ENCODE data around the gene CACNB4. TPM values are rescaled to one million over a fixed set of nuclear protein-coding genes. Genes with fewer than 3 reads are reported as not detected.

The CACNB4 gene
- total and polyA plus RNA-seq, 5 donors, result 0.25 to 1.5 (median 0.86) TPM

DNA sequence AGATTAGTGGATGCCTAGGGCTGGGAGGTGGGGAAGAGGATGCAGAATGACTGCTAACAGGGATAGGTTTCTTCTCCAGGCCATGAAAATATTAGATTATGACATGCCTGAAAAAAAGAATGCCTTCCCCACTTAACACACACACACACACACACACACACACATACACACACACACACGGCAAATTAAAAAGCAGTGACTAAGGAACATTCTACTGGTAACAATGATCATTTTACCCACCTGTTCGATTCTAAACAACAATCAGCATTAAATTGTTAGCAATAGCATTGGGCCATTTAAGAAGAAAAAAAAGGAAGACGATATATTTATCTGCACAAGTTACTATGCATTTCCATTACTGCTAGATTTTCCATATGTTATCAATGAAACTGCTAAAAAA lies 10.8 kb downstream of the CACNB4 start:
- Histone ChIP-seq H3K9me3 (ENCODE audit: control insufficient read depth, low read length) (no peaks in the 10 kb centered on the region), H3K4me1 (ENCODE audit: control insufficient read depth, insufficient read depth, low read length) (no peaks in the 10 kb centered on the region), H3K27me3 (ENCODE audit: control insufficient read depth, insufficient read depth) (no peaks in the 10 kb centered on the region), H3K27ac (ENCODE audit: low read length) (no peak overlapping the region), H3K4me3 (ENCODE audit: low read length) (no peak overlapping the region)
- WGBS, result 72% methylated on average over 3 of the region's 3 CpGs
- intact Hi-C loops (cut with DNase I), result no loop called here
- ATAC-seq (no peak), DNase-seq (no peak)

DNA sequence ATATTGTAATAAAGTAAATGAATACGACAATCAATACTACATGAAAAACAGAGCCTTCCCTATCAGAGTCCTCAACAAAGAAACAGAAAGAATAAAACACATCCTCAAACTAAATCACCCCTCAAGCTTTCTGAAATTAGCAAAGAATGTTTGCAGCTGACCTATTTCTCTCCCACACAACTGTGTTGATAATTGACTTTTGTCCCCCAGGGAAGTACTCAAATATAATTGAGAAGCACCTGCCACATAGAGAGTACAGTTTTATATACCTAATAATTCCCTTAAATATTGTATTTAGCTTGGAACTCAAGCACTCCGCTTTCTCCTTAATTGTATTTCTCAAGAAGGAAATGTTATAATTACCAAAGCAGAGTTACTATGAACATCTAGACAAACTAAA lies 12.6 kb downstream of the CACNB4 start:
- Histone ChIP-seq H3K4me1 (ENCODE audit: control insufficient read depth, insufficient read depth, low read length) (no peaks in the 10 kb centered on the region), H3K27ac (ENCODE audit: low read length) (no peak overlapping the region), H3K4me3 (ENCODE audit: low read length) (no peak overlapping the region), H3K27me3 (ENCODE audit: control insufficient read depth, insufficient read depth) (no peaks in the 10 kb centered on the region), H3K9me3 (ENCODE audit: control insufficient read depth, low read length) (no peaks in the 10 kb centered on the region)
- 95% methylated on average over 2 of the region's 2 CpGs for WGBS
- intact Hi-C loops (cut with DNase I), result no loop called here
- ATAC-seq (no peak), DNase-seq (no peak)

DNA sequence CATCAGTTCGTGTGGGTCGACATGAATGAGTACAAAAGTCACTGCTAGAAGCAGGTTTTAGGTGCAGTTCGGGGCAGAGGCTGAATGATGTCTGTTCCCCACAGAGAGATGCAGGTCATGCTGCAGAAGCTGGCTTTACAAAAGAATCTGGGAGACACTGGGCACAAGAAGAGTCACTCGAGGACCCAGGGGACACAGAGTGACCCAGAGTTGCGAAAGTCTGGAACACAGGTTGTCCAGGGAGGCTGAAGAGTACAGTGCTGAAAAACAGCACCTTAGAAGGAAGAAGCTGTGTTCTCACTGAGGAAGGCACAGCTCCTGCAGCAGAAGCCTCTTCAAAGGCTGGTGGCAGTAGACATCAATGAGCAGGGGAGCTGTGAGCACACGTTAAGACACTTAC lies 14.8 kb downstream of the CACNB4 start:
- no peaks in the 10 kb centered on the region for H3K9me3 ChIP-seq (ENCODE audit: control insufficient read depth, low read length)
- 86% methylated on average over 6 of the region's 6 CpGs for WGBS
- intact Hi-C loops (cut with DNase I), result no loop called here
- H3K27me3 ChIP-seq (ENCODE audit: control insufficient read depth, insufficient read depth), result no peaks in the 10 kb centered on the region
- no peak overlapping the region for H3K27ac ChIP-seq (ENCODE audit: low read length)
- no peak overlapping the region for H3K4me3 ChIP-seq (ENCODE audit: low read length)
- no peaks in the 10 kb centered on the region for H3K4me1 ChIP-seq (ENCODE audit: control insufficient read depth, insufficient read depth, low read length)
- no peak for DNase-seq
- no peak for ATAC-seq

DNA sequence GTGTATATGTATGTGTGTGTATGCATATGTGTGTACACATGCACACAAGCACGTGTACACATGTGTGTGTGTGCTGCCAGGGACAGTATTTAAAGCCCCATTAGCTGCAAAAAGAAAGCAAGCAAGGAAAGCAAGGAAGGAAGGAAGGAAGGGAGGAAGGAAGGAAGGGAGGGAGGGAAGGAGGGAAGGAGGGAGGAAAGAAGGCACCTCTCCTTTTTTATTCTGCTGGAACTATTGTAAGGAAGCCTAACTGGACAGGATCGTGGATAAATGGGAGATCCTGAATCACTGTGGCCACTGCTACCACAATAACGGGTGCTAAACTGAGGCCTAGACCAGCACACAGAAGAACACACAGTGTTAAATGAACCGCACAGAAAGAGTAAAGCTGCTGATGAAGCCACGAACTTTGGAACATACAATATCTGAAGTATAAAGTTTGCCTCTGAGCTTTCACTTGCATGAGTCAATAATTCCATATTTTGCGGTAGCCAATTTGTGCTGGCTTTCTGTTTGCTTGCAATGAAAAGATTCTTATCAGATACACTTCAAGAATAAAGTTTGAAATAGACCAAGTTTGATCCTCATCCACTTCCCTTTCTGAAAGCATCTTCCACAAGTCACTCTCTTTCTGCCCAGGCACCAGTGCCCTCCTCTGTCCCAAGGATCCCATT lies 15.5 kb downstream of the CACNB4 start:
- WGBS, result 83% methylated on average over 6 of the region's 6 CpGs
- intact Hi-C loops (cut with DNase I), result no loop called here
- ATAC-seq (no peak), DNase-seq (no peak)
- H3K9me3 ChIP-seq (ENCODE audit: control insufficient read depth, low read length), result no peaks in the 10 kb centered on the region
- no peaks in the 10 kb centered on the region for H3K27me3 ChIP-seq (ENCODE audit: control insufficient read depth, insufficient read depth)
- no peak overlapping the region for H3K27ac ChIP-seq (ENCODE audit: low read length)
- no peak overlapping the region for H3K4me3 ChIP-seq (ENCODE audit: low read length)
- no peaks in the 10 kb centered on the region for H3K4me1 ChIP-seq (ENCODE audit: control insufficient read depth, insufficient read depth, low read length)

DNA sequence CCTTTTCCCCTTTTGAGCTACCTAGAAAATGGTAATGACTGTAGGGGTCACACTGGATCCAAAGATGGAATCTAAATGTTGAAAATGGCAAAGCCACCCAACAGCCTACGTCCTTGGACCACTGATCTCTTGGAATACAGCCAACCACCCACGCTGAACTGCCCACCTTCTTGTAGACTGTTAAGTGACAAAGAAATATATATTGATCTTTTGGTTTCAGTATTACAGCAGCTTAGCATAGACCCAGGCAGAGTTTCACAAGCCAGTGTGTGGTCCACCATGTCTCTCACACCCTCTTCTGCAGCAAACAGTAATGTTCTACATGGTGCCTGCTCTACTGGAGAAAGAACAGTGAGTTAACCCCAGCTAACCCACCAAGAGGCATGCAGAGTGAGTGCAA lies 20.2 kb downstream of the CACNB4 start:
- no peak for ATAC-seq
- intact Hi-C loops (cut with DNase I), result no loop called here
- no peak for DNase-seq
- no peaks in the 10 kb centered on the region for H3K27me3 ChIP-seq (ENCODE audit: control insufficient read depth, insufficient read depth)
- no peaks in the 10 kb centered on the region for H3K9me3 ChIP-seq (ENCODE audit: control insufficient read depth, low read length)
- WGBS, result 76% methylated on average over 2 of the region's 2 CpGs
- H3K4me3 ChIP-seq (ENCODE audit: low read length), result no peak overlapping the region
- H3K27ac ChIP-seq (ENCODE audit: low read length), result no peak overlapping the region
- peaks cover 2% of the 10 kb centered on the region for H3K4me1 ChIP-seq (ENCODE audit: control insufficient read depth, insufficient read depth, low read length)

DNA sequence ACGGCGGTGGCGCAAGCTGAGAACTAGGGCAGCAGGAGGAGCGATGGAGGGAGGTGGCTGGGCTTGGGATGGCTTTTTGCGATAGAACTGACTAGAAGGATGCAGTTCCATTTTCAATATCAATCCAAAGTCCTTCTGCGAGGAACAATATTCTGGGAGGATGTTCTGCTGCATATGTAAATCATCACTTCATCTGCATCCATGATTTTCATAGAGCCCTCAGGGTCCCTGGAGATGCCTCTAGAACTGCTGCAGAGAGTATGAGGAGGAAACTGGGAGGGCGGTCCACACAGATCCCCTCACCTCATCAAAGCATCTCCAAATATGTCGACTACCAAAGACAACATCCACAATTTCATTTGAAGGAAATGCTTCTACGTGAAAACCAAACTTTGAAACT lies 20.8 kb downstream of the CACNB4 start:
- Histone ChIP-seq H3K4me3 (ENCODE audit: low read length) (no peak overlapping the region), H3K27me3 (ENCODE audit: control insufficient read depth, insufficient read depth) (no peaks in the 10 kb centered on the region), H3K9me3 (ENCODE audit: control insufficient read depth, low read length) (no peaks in the 10 kb centered on the region), H3K4me1 (ENCODE audit: control insufficient read depth, insufficient read depth, low read length) (peaks cover 2% of the 10 kb centered on the region), H3K27ac (ENCODE audit: low read length) (no peak overlapping the region)
- WGBS, result 96% methylated on average over 9 of the region's 9 CpGs
- DNase-seq (no peak), ATAC-seq (no peak)
- intact Hi-C loops (cut with DNase I), result no loop called here

DNA sequence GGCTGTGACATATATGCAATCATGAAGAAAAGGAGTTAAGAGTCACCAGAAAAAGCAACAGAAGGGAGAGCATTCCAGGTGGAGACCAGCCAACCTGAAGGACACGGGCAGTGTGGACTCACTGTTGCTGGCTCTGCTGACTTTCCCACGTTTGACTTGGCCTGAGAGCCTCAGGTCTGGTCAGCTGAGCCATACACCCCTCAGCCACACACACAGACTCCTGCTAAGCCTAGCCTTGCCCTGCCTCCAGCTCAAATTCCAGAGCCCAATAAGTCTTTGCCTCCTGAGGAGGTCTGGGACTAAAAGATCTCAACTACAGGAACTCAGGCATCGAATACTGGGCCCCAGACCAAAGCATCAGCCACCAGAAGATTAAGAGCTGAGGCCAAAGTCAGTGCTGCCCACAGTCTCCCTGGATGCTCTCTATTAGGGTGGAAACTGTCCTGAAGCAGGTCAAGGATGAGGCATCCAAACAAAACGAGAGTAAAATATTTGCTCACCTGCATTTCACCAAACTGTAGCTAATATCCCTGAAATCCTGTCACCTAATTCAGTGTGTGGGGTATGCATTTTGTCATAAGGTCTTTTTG lies 23.3 kb downstream of the CACNB4 start:
- H3K27ac ChIP-seq (ENCODE audit: low read length), result no peak overlapping the region
- 42% methylated on average over 4 of the region's 4 CpGs for WGBS

DNA sequence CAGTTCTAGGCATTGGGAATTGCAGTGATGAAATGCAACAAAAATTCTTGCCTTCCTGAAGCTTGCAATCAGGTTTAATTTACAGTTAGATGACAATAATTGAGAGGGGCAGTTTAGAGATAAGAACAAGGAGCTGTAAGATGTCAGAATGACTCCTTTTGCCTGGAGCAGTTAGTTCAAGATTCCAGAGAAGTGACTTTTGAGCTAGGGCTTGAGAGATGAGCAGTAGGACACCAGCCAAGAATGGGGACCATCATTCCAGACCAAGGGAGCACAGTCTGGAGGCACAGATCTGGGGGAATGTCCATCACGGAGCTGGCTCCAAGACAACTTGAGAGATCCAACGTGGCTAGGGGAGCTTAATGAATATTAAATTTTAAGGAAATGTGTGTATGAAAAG lies 26.8 kb downstream of the CACNB4 start:
- no peak overlapping the region for H3K4me3 ChIP-seq (ENCODE audit: low read length)
- peaks cover 2% of the 10 kb centered on the region for H3K4me1 ChIP-seq (ENCODE audit: control insufficient read depth, insufficient read depth, low read length)
- H3K27me3 ChIP-seq (ENCODE audit: control insufficient read depth, insufficient read depth), result no peaks in the 10 kb centered on the region
- intact Hi-C loops (cut with DNase I), result no loop called here
- no peaks in the 10 kb centered on the region for H3K9me3 ChIP-seq (ENCODE audit: control insufficient read depth, low read length)
- 80% methylated on average over 2 of the region's 2 CpGs for WGBS
- ATAC-seq, result no peak
- no peak overlapping the region for H3K27ac ChIP-seq (ENCODE audit: low read length)
- no peak for DNase-seq

More for the DNA sequence above, 23.3 kb downstream of the CACNB4 start:
- intact Hi-C loops (cut with DNase I), result no loop called here
- peaks cover 2% of the 10 kb centered on the region for H3K4me1 ChIP-seq (ENCODE audit: control insufficient read depth, insufficient read depth, low read length)
- no peaks in the 10 kb centered on the region for H3K27me3 ChIP-seq (ENCODE audit: control insufficient read depth, insufficient read depth)
- DNase-seq (no peak), ATAC-seq (peak in 1 of 2 donors; percentile 40)
- no peak overlapping the region for H3K4me3 ChIP-seq (ENCODE audit: low read length)
- H3K9me3 ChIP-seq (ENCODE audit: control insufficient read depth, low read length), result no peaks in the 10 kb centered on the region

DNA sequence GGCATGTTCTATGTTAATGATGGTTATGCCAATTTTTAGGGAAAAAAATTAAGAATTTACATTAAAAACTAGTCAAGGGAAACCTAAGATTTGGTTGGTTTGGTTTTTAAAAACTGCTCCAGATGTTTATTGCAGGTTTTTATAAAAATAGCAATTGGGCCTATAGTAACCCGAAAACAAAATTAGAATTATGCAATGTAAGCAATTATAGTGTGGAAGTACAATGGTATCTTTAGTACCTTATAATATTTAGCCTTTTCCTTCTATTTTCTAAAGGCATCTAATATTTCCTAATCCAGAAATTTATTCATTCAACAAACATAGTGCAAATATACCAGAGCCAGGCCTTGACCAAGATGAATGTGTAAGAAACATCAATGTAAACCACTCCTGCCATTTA lies 27.3 kb downstream of the CACNB4 start:
- WGBS, result 95% methylated on average over 1 of the region's 1 CpG
- ATAC-seq (no peak), DNase-seq (no peak)
- H3K9me3 ChIP-seq (ENCODE audit: control insufficient read depth, low read length), result no peaks in the 10 kb centered on the region
- no peaks in the 10 kb centered on the region for H3K27me3 ChIP-seq (ENCODE audit: control insufficient read depth, insufficient read depth)
- H3K27ac ChIP-seq (ENCODE audit: low read length), result no peak overlapping the region
- intact Hi-C loops (cut with DNase I), result no loop called here
- no peak overlapping the region for H3K4me3 ChIP-seq (ENCODE audit: low read length)
- H3K4me1 ChIP-seq (ENCODE audit: control insufficient read depth, insufficient read depth, low read length), result peaks cover 2% of the 10 kb centered on the region

DNA sequence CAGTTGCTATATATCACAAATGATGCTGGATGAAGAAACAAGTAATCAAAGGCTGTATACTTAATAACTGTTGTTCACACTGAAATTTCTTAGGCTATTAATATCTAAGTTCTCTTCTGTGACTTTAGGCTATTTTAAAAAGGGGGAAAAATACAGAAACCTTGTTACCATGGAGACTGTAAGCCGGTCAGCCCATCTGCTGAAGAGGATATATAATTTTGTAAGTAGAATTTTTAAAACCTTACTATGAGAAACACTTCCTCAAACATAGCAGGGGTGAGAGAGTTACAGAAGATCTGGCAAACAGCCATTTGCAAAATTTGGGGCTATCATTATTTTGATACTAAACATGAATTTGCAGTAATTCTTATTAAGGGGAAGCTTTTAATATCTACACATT lies 27.8 kb downstream of the CACNB4 start:
- no peak for ATAC-seq
- intact Hi-C loops (cut with DNase I), result no loop called here
- Histone ChIP-seq H3K9me3 (ENCODE audit: control insufficient read depth, low read length) (no peaks in the 10 kb centered on the region), H3K4me1 (ENCODE audit: control insufficient read depth, insufficient read depth, low read length) (peaks cover 2% of the 10 kb centered on the region), H3K4me3 (ENCODE audit: low read length) (no peak overlapping the region), H3K27ac (ENCODE audit: low read length) (no peak overlapping the region), H3K27me3 (ENCODE audit: control insufficient read depth, insufficient read depth) (no peaks in the 10 kb centered on the region)
- 60% methylated on average over 1 of the region's 1 CpG for WGBS
- DNase-seq, result no peak

DNA sequence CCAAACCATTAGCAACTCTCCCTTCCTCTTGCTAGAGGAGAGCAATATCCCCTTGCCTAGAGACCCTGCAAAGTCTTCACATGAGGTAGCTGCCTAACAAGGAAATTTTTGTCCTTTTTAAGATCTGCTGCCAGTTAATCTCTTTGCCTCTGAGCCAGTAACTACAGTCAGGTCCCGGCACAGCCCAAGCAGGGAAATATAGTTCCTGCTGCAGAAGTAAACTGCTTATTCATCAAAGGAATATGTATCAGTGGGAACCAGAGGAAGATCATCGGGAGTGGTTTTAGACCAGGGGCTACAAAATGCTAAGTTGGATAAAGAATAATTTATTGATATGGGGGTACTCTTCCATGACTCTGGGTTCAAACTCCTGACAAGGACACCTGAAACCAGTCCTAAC lies 30.6 kb downstream of the CACNB4 start:
- H3K27ac ChIP-seq (ENCODE audit: low read length), result no peak overlapping the region
- H3K4me1 ChIP-seq (ENCODE audit: control insufficient read depth, insufficient read depth, low read length), result no peaks in the 10 kb centered on the region
- no peak overlapping the region for H3K4me3 ChIP-seq (ENCODE audit: low read length)
- no peaks in the 10 kb centered on the region for H3K27me3 ChIP-seq (ENCODE audit: control insufficient read depth, insufficient read depth)
- no peak for ATAC-seq
- 75% methylated on average over 2 of the region's 2 CpGs for WGBS
- H3K9me3 ChIP-seq (ENCODE audit: control insufficient read depth, low read length), result no peaks in the 10 kb centered on the region
- no peak for DNase-seq
- intact Hi-C loops (cut with DNase I), result no loop called here

DNA sequence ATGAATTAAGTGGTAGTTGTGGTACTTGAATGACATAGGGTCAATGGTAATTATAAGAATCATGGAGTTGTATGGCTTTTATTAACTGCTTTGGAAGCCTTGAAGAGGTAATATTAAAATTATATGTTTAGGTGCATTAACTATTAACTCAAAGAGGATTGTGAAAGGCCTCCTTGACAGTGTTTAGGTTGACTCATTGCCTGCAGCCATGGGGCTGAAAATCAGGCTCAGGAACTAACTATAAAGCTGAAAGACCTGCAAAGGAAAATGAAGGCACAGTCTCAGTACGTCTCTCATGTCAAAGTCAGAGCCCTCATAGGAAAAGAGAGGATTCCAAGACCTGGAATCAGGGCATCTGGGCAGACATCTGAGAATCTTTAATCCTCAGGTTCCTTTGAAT lies 31.0 kb downstream of the CACNB4 start:
- no peaks in the 10 kb centered on the region for H3K27me3 ChIP-seq (ENCODE audit: control insufficient read depth, insufficient read depth)
- intact Hi-C loops (cut with DNase I), result no loop called here
- H3K4me1 ChIP-seq (ENCODE audit: control insufficient read depth, insufficient read depth, low read length), result no peaks in the 10 kb centered on the region
- no peak overlapping the region for H3K27ac ChIP-seq (ENCODE audit: low read length)
- WGBS, result 100% methylated on average over 1 of the region's 1 CpG
- DNase-seq, result no peak
- no peak for ATAC-seq
- no peaks in the 10 kb centered on the region for H3K9me3 ChIP-seq (ENCODE audit: control insufficient read depth, low read length)
- no peak overlapping the region for H3K4me3 ChIP-seq (ENCODE audit: low read length)
